Endothelial cell of umbilical vein (primary cell): Measurements from ENCODE around the gene TM9SF1. TPM values are rescaled to one million over a fixed set of nuclear protein-coding genes. Genes with fewer than 3 reads are reported as not detected.

Experiments
- BruUV-seq: library from RNA; stranded (reverse); fragments of 400-500 nt; replicated peaks from 2 replicates; lab custom pipeline; 2021; lab: Mats Ljungman, UMichigan
- CTCF ChIA-PET: fragments of 300-600, 350-600 bp; sonication (Branson Sonifier 250); formaldehyde crosslinking; loops from one replicate; lab custom pipeline; 2021; ENCODE audit warnings: antibody characterized with exemption, inconsistent platforms; lab: Charles Lee
- POLR2A ChIA-PET: fragments of 300-600, 350-600 bp; sonication (Branson Sonifier 250); formaldehyde crosslinking; loops from one replicate; lab custom pipeline; 2021; ENCODE audit warnings: antibody characterized with exemption, inconsistent platforms; lab: Charles Lee
- DNase-seq: peaks from one replicate; pipeline ENCODE4 v3.0.0-alpha.2; 2011; ENCODE audit warnings: low read depth, low spot score
- FAIRE-seq: peaks from 2 replicates; lab custom pipeline; 2011; peaks lifted over from hg19 to GRCh38; lab: Jason Lieb, UNC
- H2AFZ ChIP-seq: 2 replicates; pipeline ENCODE4 v1.6.0; 2012; ENCODE audit warnings: low read depth, low read length, control low read depth, inconsistent platforms
- H3K27ac ChIP-seq: 2 replicates; pipeline ENCODE4 v1.5.1; 2011; ENCODE audit warnings: low read depth, mild to moderate bottlenecking, control low read depth, low read length, moderate library complexity; ENCODE audit not compliant: insufficient read depth
- H3K27me3 ChIP-seq, 2 experiments: 2 replicates each; pipeline versions ENCODE4 v1.6.0 to v1.6.1; 2011; ENCODE audit warnings: low read length in 2 of 2, mixed read lengths in 1 of 2; ENCODE audit not compliant: control insufficient read depth in 2 of 2, insufficient read depth in 2 of 2
- H3K36me3 ChIP-seq, 2 experiments: 2 replicates in 1 of 2; 3 replicates in 1 of 2; pipeline ENCODE4 v1.5.1; 2011; ENCODE audit warnings: low read length in 2 of 2, mild to moderate bottlenecking in 1 of 2, moderate library complexity in 1 of 2; ENCODE audit not compliant: control insufficient read depth in 2 of 2, insufficient read depth in 2 of 2; ENCODE audit errors: extremely low read depth in 1 of 2
- H3K4me1 ChIP-seq: 3 replicates; pipeline ENCODE4 v1.5.1; 2011; ENCODE audit warnings: mild to moderate bottlenecking, low read length; ENCODE audit not compliant: control insufficient read depth, insufficient read depth; ENCODE audit errors: extremely low read depth
- H3K4me2 ChIP-seq: 2 replicates; pipeline ENCODE4 v1.6.1; 2011; ENCODE audit warnings: low read length, control low read depth, mixed read lengths; ENCODE audit not compliant: insufficient read depth
- H3K4me3 ChIP-seq, 3 experiments: fragments of 200-600 bp in 1 of 3; sonication (generic), shearing (Covaris generic) in 1 of 3; replicated peaks in 1 of 3; 2 replicates each; pipeline ENCODE4 v1.5.1; 2011 to 2016; ENCODE audit warnings: control low read depth in 3 of 3, low read length in 3 of 3, mild to moderate bottlenecking in 2 of 3, inconsistent platforms in 1 of 3, low read depth in 1 of 3, moderate library complexity in 1 of 3; ENCODE audit not compliant: insufficient read depth in 1 of 3
- H3K79me2 ChIP-seq: 2 replicates; pipeline ENCODE4 v1.6.0; 2012; ENCODE audit warnings: low read length, inconsistent platforms; ENCODE audit not compliant: control insufficient read depth, insufficient read depth
- H3K9ac ChIP-seq: replicated peaks from 2 replicates; pipeline ENCODE3; 2011; ENCODE audit warnings: low read length, control low read depth; ENCODE audit not compliant: insufficient read depth; ENCODE audit errors: extremely low read depth
- H3K9me1 ChIP-seq: replicated peaks from 3 replicates; pipeline ENCODE4 v1.6.0; 2011; ENCODE audit warnings: mild to moderate bottlenecking, low read length; ENCODE audit not compliant: control insufficient read depth, insufficient read depth; ENCODE audit errors: extremely low read depth
- H3K9me3 ChIP-seq: replicated peaks from 2 replicates; pipeline ENCODE4 v1.5.1; 2012; ENCODE audit warnings: low read length, inconsistent platforms; ENCODE audit not compliant: control insufficient read depth, insufficient read depth
- H4K20me1 ChIP-seq: replicated peaks from 2 replicates; pipeline ENCODE3; 2011; ENCODE audit warnings: mild to moderate bottlenecking, low read length; ENCODE audit not compliant: control insufficient read depth, insufficient read depth; ENCODE audit errors: extremely low read depth
- CTCF ChIP-seq, 2 donors: IDR thresholded peaks; 1 replicate in 1 of 2; 2 replicates in 1 of 2; pipeline ENCODE4 v1.5.1; 2011; ENCODE audit warnings: low read length in 2 of 2, mild to moderate bottlenecking in 2 of 2, moderate library complexity in 2 of 2, control low read depth in 1 of 2, inconsistent platforms in 1 of 2, low read depth in 1 of 2; ENCODE audit not compliant: insufficient read depth in 1 of 2; ENCODE audit errors: extremely low read depth in 1 of 2
- EZH2 ChIP-seq: IDR thresholded peaks from 2 replicates; pipeline ENCODE4 v1.6.1; 2012; ENCODE audit warnings: borderline replicate concordance, low read depth, mild to moderate bottlenecking, moderate library complexity, low read length, inconsistent platforms; ENCODE audit not compliant: severe bottlenecking
- FOS ChIP-seq: IDR thresholded peaks from 2 replicates; pipeline ENCODE4 v1.6.1; 2011; ENCODE audit warnings: mild to moderate bottlenecking, low read length, moderate library complexity, borderline replicate concordance; ENCODE audit not compliant: insufficient read depth
- GATA2 ChIP-seq: IDR thresholded peaks from 2 replicates; pipeline ENCODE4 v1.7.0; 2011; ENCODE audit warnings: low read depth, mild to moderate bottlenecking, moderate library complexity, mixed read lengths, low read length; ENCODE audit not compliant: insufficient read length, insufficient read depth
- JUN ChIP-seq: IDR thresholded peaks from 2 replicates; pipeline ENCODE4 v1.6.1; 2011; ENCODE audit warnings: borderline replicate concordance, low read depth; ENCODE audit not compliant: insufficient read length, insufficient read depth
- MAX ChIP-seq: IDR thresholded peaks from 2 replicates; pipeline ENCODE4 v1.6.1; 2011; ENCODE audit not compliant: insufficient read depth, insufficient read length
- MYC ChIP-seq: IDR thresholded peaks from one replicate; pipeline ENCODE4 v1.6.1; 2011; ENCODE audit warnings: mild to moderate bottlenecking, low read depth, low read length
- POLR2A ChIP-seq: IDR thresholded peaks from 2 replicates; pipeline ENCODE4 v1.6.1; 2012; ENCODE audit warnings: low read depth, mild to moderate bottlenecking, control low read depth, low read length
- POLR2AphosphoS5 ChIP-seq: IDR thresholded peaks from 2 replicates; pipeline ENCODE4 v1.6.1; 2012; ENCODE audit warnings: low read depth, mild to moderate bottlenecking, control low read depth, low read length, moderate library complexity; ENCODE audit not compliant: insufficient read depth
- dilution Hi-C: fragments of 300-500 bp; cut with MboI; formaldehyde crosslinking; loops from one replicate; pipeline ENCODE4 v1.15.0; 2019; ENCODE audit warnings: low sequenced_read_pairs; ENCODE audit not compliant: extremely low pct_ligation_motif_present
- intact Hi-C: fragments of 100-400 bp; cut with micrococcal nuclease; formaldehyde crosslinking; loops from one replicate; pipeline ENCODE4 v1.10.0; 2022
- microRNA-seq: library from miRNA; unstranded; fragments of <30 nt; microRNA quantifications from one replicate; pipeline ENCODE4 v1.2.0, GENCODE V29; 2021; ENCODE audit warnings: borderline number of aligned reads, borderline replicate concordance
- polyA plus RNA-seq, 4 experiments: library from polyadenylated mRNA; depleted of rRNA in 3 of 4; stranded (reverse) in 3 of 4; unstranded in 1 of 4; fragments of >200 nt; gene quantifications; 2 replicates each; pipeline versions ENCODE4 v1.2.1 to v1.2.3, GENCODE V29; 2011 to 2012; ENCODE audit warnings: missing spikeins in 1 of 4
- small RNA-seq: library from RNA; depleted of rRNA; stranded (forward); fragments of <200 nt; gene quantifications from one replicate; pipeline ENCODE3, GENCODE V24; 2012; ENCODE audit warnings: low replicate concordance, low read depth; ENCODE audit not compliant: insufficient read depth, insufficient read length
- total RNA-seq: library from RNA; stranded (reverse); gene quantifications from 2 replicates; pipeline ENCODE4 v1.2.3, GENCODE V29; 2021

TM9SF1 gene
- total and polyA plus RNA-seq, 2 donors (not counting 3 experiments of a cell fraction or from before 2014, with no cell fraction given): 60.7 to 71.5 TPM

- dilution Hi-C loops (no loop called here), intact Hi-C loops (no loop called here)
- Histone ChIP-seq H4K20me1 (no peaks in the 10 kb centered on the region), H3K9ac (no peak overlapping the region), H3K9me1 (no peaks in the 10 kb centered on the region), H3K4me3 (no peak overlapping the region), H3K27ac (no peak overlapping the region), H2AFZ (no peak overlapping the region), H3K27me3 (no peaks in the 10 kb centered on the region), H3K9me3 (no peaks in the 10 kb centered on the region), H3K79me2 (peaks cover 21% of the 10 kb centered on the region), H3K4me2 (peak overlapping the region; percentile 44), H3K4me1 (peaks cover 19% of the 10 kb centered on the region), H3K36me3 (peaks cover 6 to 23% of the 10 kb centered on the region in 2 experiments)
- BruUV-seq: no TSS peak
- DNase-seq (no peak), FAIRE-seq (no peak)
- TF ChIP-seq CTCF (IDR thresholded peaks at IDR 0.05; ENCODE audit: extremely low read depth in 1 of 2, insufficient read depth in 1 of 2, low read depth in 1 of 2, low read length in 2 of 2): no peak
- TF ChIP-seq POLR2A: no peak
- TF ChIP-seq EZH2: no peak
- no peak for TF ChIP-seq GATA2
- no peak for TF ChIP-seq MAX
- no peak for TF ChIP-seq JUN
- TF ChIP-seq POLR2AphosphoS5: no peak
- TF ChIP-seq MYC: no peak
- no peak for TF ChIP-seq FOS
- CTCF ChIA-PET: no interaction called here
- POLR2A ChIA-PET: no interaction called here
Measured at GRCh38 chr14:24139272-24139934, 55.8 kb downstream of the TM9SF1 start.

Small RNAs within 50 kb of the gene (microRNA-seq; reads per million reads assigned to microRNA genes)
- not detected for gene MIR7703

Small RNAs within 50 kb of the gene (small RNA-seq; reads per million reads assigned to genes)
- not detected for gene AL136295.4
- gene CHMP4A: 0.88 reads per million
- not detected for gene IPO4
- not detected for gene IRF9
- gene MDP1: not detected
- gene RNA5SP383: not detected

Other genes starting within 250 kb of the TM9SF1 start
Only the 30 nearest of the 35 such genes appear.
- gene CARMIL3, start 143.4 kb downstream of the TM9SF1 start, total RNA-seq: not detected in 2 replicates
- 0.03 and 0.08 TPM in 2 replicates for gene CARMIL3, start 143.4 kb downstream of the TM9SF1 start, polyA plus RNA-seq
- gene CPNE6, start 123.9 kb downstream of the TM9SF1 start, total RNA-seq: not detected in 2 replicates
- gene CPNE6, start 123.9 kb downstream of the TM9SF1 start, polyA plus RNA-seq: not detected in 2 replicates
- gene PCK2, start 101.1 kb downstream of the TM9SF1 start, total RNA-seq: 24.5 and 25.1 TPM in 2 replicates
- gene PCK2, start 101.1 kb downstream of the TM9SF1 start, polyA plus RNA-seq: 23.5 and 26.4 TPM in 2 replicates
- 32.1 and 38.5 TPM in 2 replicates for gene DCAF11, start 80.7 kb downstream of the TM9SF1 start, total RNA-seq
- 33.8 and 37.3 TPM in 2 replicates for gene DCAF11, start 80.7 kb downstream of the TM9SF1 start, polyA plus RNA-seq
- 0.62 and 0.71 TPM in 2 replicates for gene NRL, start 80.5 kb downstream of the TM9SF1 start, total RNA-seq
- gene NRL, start 80.5 kb downstream of the TM9SF1 start, polyA plus RNA-seq: 1.1 and 1.9 TPM in 2 replicates
- not detected in 2 replicates for gene FITM1, start 64.8 kb downstream of the TM9SF1 start, total RNA-seq
- 0.54 and 0.81 TPM in 2 replicates for gene FITM1, start 64.8 kb downstream of the TM9SF1 start, polyA plus RNA-seq
- 120 and 135 TPM in 2 replicates for gene PSME1, start 59.2 kb downstream of the TM9SF1 start, total RNA-seq
- gene PSME1, start 59.2 kb downstream of the TM9SF1 start, polyA plus RNA-seq: 68.1 and 98.1 TPM in 2 replicates
- gene EMC9, start 53.9 kb downstream of the TM9SF1 start, total RNA-seq: 19.0 and 21.8 TPM in 2 replicates
- 31.8 and 38.0 TPM in 2 replicates for gene EMC9, start 53.9 kb downstream of the TM9SF1 start, polyA plus RNA-seq
- 107 and 126 TPM in 2 replicates for gene PSME2, start 48.8 kb downstream of the TM9SF1 start, total RNA-seq
- gene PSME2, start 48.8 kb downstream of the TM9SF1 start, polyA plus RNA-seq: 66.5 and 69.8 TPM in 2 replicates
- 66.5 and 69.7 TPM in 2 replicates for gene RNF31, start 47.9 kb downstream of the TM9SF1 start, total RNA-seq
- 32.3 TPM in 2 replicates for gene RNF31, start 47.9 kb downstream of the TM9SF1 start, polyA plus RNA-seq
- 33.2 and 46.1 TPM in 2 replicates for gene IRF9, start 34.2 kb downstream of the TM9SF1 start, total RNA-seq
- gene IRF9, start 34.2 kb downstream of the TM9SF1 start, polyA plus RNA-seq: 44.6 and 55.3 TPM in 2 replicates
- gene REC8, start 23.4 kb downstream of the TM9SF1 start, total RNA-seq: 29.6 and 33.6 TPM in 2 replicates
- 8.7 and 12.5 TPM in 2 replicates for gene REC8, start 23.4 kb downstream of the TM9SF1 start, polyA plus RNA-seq
- gene IPO4, start 6.6 kb downstream of the TM9SF1 start, total RNA-seq: 52.6 and 66.5 TPM in 2 replicates
- 24.6 and 27.6 TPM in 2 replicates for gene IPO4, start 6.6 kb downstream of the TM9SF1 start, polyA plus RNA-seq
- gene TSSK4, start 10.3 kb upstream of the TM9SF1 start, total RNA-seq: 0.42 and 0.74 TPM in 2 replicates
- gene TSSK4, start 10.3 kb upstream of the TM9SF1 start, polyA plus RNA-seq: 0.10 TPM in 1 of 2 replicates, not detected in the other
- 39.7 and 40.9 TPM in 2 replicates for gene CHMP4A, start 18.0 kb upstream of the TM9SF1 start, total RNA-seq
- 32.6 and 46.4 TPM in 2 replicates for gene CHMP4A, start 18.0 kb upstream of the TM9SF1 start, polyA plus RNA-seq
- gene MDP1, start 20.6 kb upstream of the TM9SF1 start, total RNA-seq: 8.1 and 9.9 TPM in 2 replicates
- gene MDP1, start 20.6 kb upstream of the TM9SF1 start, polyA plus RNA-seq: 21.4 and 22.7 TPM in 2 replicates
- 243 and 261 TPM in 2 replicates for gene NEDD8, start 36.9 kb upstream of the TM9SF1 start, total RNA-seq
- 316 and 329 TPM in 2 replicates for gene NEDD8, start 36.9 kb upstream of the TM9SF1 start, polyA plus RNA-seq
- gene GMPR2, start 37.5 kb upstream of the TM9SF1 start, total RNA-seq: 58.1 and 62.4 TPM in 2 replicates
- gene GMPR2, start 37.5 kb upstream of the TM9SF1 start, polyA plus RNA-seq: 50.0 and 61.8 TPM in 2 replicates
- gene TINF2, start 47.2 kb upstream of the TM9SF1 start, total RNA-seq: 53.7 and 58.5 TPM in 2 replicates
- 34.4 and 44.2 TPM in 2 replicates for gene TINF2, start 47.2 kb upstream of the TM9SF1 start, polyA plus RNA-seq
- gene TGM1, start 67.7 kb upstream of the TM9SF1 start, total RNA-seq: 3.4 and 3.9 TPM in 2 replicates
- gene TGM1, start 67.7 kb upstream of the TM9SF1 start, polyA plus RNA-seq: 1.0 and 2.1 TPM in 2 replicates
- 29.3 and 29.5 TPM in 2 replicates for gene RABGGTA, start 76.2 kb upstream of the TM9SF1 start, total RNA-seq
- gene RABGGTA, start 76.2 kb upstream of the TM9SF1 start, polyA plus RNA-seq: 80.1 and 102 TPM in 2 replicates
- 18.0 and 20.0 TPM in 2 replicates for gene DHRS1, start 104.3 kb upstream of the TM9SF1 start, total RNA-seq
- 69.5 and 70.2 TPM in 2 replicates for gene DHRS1, start 104.3 kb upstream of the TM9SF1 start, polyA plus RNA-seq
- 30.9 and 31.0 TPM in 2 replicates for gene NOP9, start 104.4 kb upstream of the TM9SF1 start, total RNA-seq
- gene NOP9, start 104.4 kb upstream of the TM9SF1 start, polyA plus RNA-seq: 16.2 and 16.3 TPM in 2 replicates
- 4.6 and 5.2 TPM in 2 replicates for gene CIDEB, start 112.5 kb upstream of the TM9SF1 start, total RNA-seq
- 7.2 and 14.9 TPM in 2 replicates for gene CIDEB, start 112.5 kb upstream of the TM9SF1 start, polyA plus RNA-seq
- gene LTB4R2, start 114.7 kb upstream of the TM9SF1 start, total RNA-seq: 9.1 and 13.1 TPM in 2 replicates
- gene LTB4R2, start 114.7 kb upstream of the TM9SF1 start, polyA plus RNA-seq: 5.5 and 7.6 TPM in 2 replicates
- 6.2 and 10.5 TPM in 2 replicates for gene LTB4R, start 116.1 kb upstream of the TM9SF1 start, total RNA-seq
- 9.1 and 11.7 TPM in 2 replicates for gene LTB4R, start 116.1 kb upstream of the TM9SF1 start, polyA plus RNA-seq
- gene ADCY4, start 139.6 kb upstream of the TM9SF1 start, total RNA-seq: 84.0 and 87.0 TPM in 2 replicates
- gene ADCY4, start 139.6 kb upstream of the TM9SF1 start, polyA plus RNA-seq: 81.6 and 101 TPM in 2 replicates
- 5.1 and 9.0 TPM in 2 replicates for gene RIPK3, start 144.6 kb upstream of the TM9SF1 start, total RNA-seq
- gene RIPK3, start 144.6 kb upstream of the TM9SF1 start, polyA plus RNA-seq: 2.4 and 3.1 TPM in 2 replicates
- 88.1 and 88.5 TPM in 2 replicates for gene NFATC4, start 172.7 kb upstream of the TM9SF1 start, total RNA-seq
- gene NFATC4, start 172.7 kb upstream of the TM9SF1 start, polyA plus RNA-seq: 79.5 and 94.8 TPM in 2 replicates
- 42.8 and 45.1 TPM in 2 replicates for gene NYNRIN, start 203.6 kb upstream of the TM9SF1 start, total RNA-seq
- 37.2 and 38.8 TPM in 2 replicates for gene NYNRIN, start 203.6 kb upstream of the TM9SF1 start, polyA plus RNA-seq